RPMI8226 (cell line): Measurements from ENCODE around the gene TEDDM1.
"Not testable (repeated sequence)": the region's sequence is repeated elsewhere in the genome, so short reads cannot be mapped to it uniquely, and the experiment has no call there.

Experiments used
- DNase-seq: peaks from one replicate; pipeline ENCODE4 v3.0.0-alpha.2; 2015

TEDDM1 gene

DNA sequence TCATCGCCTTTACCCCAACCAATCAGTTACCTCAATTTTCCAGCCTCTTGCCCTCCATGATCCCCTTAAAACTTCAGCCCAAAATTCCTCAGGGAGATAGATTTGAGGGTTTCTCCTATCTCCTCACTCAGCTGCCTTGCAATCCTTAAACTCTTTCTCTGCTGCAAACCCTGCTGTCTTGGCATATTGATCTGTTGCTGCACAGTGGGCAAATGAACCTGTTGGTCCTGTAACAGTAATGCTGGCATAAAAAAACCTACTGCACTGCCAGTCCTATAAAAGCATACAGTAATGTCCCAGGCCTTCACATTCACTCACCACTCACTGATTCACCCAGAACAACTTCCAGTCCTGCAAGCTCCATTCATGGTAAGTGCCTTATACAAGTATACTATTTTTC, 5.1 kb upstream of the TEDDM1 start:
- DNase-seq, result no peak

DNA sequence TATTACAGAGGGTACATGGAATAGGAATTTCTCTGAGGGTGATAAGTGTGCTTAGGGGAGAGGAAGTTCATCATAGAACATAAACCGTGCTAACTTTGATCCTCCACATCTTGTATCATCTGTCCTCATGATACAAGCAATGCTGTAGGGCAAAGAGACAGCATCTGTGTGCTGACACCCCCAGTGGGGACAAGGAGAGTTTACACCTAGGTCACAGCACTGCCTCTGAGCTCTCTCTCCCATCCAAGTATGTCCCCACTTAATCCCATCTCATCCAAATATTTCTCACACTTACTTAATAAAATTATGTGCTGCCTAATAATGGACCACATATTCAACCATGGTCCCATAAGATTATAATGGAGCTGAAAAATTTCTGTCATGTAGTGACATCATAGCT, 4.3 kb upstream of the TEDDM1 start:
- no peak for DNase-seq

DNA sequence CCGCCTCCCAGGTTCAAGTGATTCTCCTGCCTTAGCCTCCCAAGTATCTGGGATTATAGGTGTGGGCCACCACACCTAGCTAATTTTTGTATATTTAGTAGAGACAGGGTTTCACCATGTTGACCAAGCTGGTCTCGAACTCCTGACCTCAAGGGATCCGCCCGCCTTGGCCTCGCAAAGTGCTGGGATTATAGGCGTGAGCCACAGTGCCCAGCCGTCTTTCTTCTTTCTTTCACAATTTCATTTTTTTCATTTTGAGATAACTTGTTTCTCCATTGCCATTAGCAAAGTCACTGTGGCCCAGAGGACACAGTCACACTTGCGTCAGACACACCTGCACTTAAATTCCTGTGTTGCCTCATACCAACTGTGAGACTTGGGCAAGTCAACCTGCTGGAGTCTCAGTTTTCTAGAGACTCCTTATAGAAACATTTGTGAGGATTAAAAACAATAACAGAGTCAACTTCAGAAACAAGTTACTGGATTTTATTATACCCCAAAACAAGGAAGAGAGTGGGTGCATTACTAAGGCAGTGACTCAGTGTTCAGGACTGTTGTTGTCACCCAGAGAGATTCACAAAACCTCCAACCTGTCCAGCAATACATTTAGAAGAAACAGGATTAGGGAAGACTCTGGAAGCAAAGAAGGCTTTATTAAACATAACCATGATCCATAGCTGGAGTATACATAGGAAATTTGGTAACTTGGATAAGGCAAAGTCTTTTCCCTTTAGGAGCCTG, 2.6 kb downstream of the TEDDM1 start:
- DNase-seq, result no peak

DNA sequence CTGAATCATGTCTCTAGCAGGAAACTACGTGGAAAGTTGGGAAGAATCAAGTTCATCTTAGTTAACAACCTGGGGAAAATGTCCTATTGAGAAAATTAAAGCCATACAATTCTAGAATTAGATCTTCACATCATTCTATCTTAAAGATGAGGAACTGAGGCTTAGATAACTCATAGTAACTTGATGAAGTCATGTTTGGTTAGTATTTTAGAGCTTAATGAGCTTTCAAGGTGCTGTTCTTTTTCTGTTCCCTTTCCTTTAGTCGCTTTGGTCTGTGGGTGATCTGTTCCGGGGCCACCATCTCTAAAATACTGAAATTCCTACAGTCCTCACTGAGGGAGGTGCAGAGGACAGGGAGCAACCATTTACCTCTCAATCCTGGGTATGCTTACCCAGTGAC, 4.6 kb downstream of the TEDDM1 start:
- no peak for DNase-seq

DNA sequence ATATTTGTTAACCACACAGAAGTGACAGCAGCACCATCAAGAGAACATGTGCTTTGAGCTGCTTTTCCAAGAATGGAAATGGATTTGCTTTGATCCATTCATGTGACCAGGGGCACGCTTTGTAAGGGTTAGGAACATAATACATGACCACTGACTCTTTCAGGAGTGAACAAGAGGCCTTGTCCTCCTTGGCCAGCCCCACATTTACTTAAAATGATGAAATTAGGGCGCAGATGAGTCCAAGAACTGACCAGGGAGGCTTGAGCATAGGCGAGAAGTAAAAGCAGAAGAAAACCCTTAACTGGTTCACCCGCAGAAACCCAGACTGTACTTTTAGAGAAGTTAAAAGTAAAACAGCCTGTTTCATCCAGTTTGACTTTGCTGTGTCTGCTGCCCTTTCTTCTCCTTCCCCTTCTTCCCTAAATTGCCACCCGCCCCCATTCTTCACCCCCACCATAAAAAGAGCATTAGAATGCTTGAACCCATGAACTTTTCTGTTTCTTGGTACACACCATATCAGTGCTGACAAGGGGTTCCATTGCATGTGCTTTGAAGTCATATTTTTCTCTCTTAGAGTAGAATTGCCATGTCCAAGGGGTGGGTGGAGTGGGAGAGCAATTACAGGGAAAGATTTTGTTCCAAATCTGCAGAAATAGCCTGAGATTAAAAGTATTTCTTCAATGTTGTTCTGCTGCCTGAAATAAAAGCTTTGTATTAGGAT, 6.3 kb downstream of the TEDDM1 start:
- DNase-seq, result no peak

DNA sequence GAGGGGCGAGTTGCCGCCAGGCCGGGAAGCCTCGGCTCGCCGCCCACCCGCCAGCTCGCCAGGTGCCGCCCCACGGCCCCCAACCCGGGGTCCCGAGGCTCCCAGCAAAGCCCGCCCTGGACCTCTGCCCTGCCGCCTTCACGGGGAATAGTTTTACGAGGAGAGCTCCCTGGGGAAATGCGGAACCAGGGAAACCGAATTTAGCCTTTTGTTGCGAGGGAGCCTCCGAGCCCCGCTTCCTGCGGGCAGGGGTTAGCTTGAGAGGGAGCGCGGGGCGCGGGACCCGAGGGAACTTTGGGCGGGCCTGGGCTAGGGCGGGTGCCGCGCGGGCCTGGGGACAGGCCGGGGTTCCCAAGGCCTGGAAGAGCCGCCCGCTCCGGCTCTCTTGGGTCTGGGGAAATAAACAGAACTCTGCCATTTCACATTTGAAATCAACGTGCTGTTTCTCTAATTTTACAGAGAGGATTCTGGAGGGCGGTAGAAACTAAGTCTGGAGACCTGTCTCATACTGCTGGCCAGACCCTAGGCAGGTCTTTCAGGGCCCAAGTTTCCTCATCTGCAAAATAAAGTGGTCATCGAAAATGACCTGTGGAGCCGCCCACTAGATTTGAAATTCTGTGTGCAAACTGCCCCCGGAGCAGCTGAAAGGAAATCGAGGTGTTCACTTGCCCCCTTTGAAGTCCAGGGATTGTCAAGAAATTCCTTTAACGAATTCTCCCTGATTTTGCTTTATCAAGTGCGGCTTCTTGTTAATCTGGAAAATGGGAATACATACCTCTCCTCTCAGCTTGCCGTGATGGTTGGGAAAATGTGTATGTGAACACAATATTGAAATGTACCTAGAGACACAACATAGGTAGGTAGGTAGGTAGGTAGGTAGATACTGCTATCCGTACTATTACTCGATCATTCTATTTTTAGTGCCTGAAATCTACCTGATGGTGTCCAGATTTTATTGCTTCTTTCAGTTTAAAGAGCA, 8.1 kb downstream of the TEDDM1 start:
- no peak for DNase-seq

DNA sequence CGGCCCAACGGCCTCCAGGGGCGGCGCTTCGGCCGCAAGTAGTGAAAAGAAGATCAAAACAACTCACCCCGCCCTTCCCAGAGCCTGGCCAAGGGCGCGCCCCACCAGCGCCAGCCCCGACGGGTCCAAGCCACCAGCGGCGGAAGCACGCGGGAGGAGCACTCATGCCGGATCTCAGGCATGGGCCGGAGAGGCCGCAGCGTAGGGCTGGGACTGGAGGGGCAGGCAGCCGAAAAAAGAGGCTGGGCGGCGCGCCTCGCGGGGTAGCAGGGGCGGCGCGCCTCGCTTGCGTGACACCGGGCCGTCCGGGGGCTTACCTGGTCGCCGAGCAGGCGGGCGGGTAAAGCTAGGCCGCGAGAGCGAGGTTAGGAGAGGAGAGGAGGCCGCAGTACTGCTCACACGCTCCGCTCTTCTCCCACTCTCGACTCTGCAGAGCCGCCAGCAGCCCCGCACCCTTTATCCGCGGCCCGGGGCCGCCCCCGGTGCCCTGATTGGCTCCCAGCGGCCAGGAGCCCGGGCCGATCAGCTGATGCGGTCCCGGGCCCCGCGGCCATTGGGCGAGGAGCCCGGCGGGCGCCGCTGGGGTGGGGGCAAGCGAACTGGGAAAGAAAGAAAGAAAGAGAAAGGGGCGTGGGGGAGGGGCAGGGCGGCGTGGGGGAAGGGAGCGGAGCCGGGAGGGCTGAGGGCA, 9.0 kb downstream of the TEDDM1 start, which contains the start of gene GLUL:
Gene GLUL (minus strand): TSS at position 429 of the 688 bp plus-strand sequence. CDS start 3,053 bp downstream, outside the sequence.
- peak; percentile 85 for DNase-seq

DNA sequence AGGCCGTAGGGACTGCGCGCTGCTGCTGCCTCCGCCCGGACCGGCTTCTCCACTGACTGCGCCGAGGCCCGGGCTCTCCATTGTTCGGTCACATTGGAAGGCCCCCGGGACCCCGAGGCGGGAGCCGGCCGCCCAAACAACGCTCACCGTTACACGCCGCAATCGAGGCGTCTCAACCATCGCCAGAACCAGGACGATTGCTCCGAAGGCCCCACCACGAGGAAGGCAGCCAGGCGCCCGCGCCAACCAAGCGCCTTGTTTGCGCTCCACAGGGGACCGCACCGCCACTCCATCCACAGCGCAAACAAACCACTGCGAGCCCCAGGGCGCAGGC, 9.5 kb downstream of the TEDDM1 start:
- DNase-seq, result no peak

DNA sequence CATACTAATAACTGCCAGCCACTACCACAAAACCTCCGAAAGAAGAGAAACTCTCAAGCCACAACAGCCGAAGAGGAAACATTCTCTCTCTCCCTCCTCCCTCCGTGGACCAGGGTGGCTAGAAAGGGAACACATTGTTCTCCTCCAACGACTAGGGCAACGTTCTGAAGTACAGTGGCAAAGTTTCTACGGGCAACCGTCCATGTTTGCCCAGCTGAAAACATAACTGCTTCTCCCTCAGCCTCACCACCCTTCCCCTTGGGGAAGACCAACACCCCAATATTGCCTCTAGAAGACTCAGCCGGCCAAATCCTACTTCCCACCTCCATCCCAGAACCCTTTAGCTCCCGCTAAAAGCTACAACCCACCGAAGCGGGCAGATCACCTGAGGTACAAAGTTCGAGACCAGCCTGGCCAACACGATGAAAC, 10.8 kb downstream of the TEDDM1 start:
- DNase-seq, result peak; percentile 17

DNA sequence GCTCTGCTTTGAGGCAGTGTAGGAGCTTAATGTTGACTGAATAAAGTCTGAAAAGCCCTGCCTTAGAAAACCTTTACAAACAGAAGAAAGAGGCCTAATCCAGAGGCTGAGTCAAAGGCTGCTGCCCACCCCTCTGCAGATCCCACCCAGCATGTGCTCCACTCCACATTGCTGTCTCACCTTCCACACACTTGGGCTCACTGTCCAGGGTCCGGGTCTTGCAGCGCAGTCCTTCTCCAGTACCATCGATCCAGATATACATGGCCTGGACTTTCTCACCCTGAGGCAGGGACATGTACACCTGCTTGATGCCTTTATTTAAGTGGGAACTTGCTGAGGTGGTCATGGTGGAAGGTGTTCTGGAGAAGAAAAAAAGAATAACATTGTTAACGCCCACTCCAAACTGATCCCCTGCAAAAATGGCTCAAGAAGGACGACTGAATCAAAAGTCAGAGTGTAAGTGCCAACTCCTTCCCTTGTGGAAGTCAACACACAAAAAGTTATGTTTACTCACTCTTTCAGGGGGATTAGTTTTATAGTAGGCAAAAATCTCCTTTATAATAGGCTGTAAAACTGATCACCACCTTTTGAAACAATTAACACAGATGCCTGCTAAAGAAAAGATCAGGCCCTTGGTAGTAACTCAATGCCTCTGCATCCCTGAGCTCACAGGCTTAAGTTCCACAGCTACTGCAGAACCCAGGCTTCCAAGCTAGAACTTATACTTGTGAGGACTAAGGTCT, 11.9 kb downstream of the TEDDM1 start:
- no peak for DNase-seq

DNA sequence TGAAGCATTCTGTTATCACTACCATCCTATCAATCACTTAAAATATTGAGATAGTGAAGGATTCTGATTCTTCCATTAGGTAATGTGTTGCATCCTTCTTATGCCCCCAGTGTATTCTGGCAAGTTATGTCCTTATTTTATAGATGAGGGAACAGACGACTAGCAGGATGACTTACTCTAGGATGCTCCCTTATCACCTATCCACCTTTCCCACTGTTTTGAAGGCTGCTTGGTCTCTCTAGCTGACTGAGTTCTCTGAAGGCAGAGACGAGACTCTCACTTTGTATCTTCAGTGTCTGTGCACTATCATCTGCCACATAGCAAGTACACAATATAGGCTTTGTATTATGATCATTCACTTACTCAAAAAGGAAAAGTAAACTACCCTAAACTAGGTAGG, 12.9 kb downstream of the TEDDM1 start:
- no peak for DNase-seq

DNA sequence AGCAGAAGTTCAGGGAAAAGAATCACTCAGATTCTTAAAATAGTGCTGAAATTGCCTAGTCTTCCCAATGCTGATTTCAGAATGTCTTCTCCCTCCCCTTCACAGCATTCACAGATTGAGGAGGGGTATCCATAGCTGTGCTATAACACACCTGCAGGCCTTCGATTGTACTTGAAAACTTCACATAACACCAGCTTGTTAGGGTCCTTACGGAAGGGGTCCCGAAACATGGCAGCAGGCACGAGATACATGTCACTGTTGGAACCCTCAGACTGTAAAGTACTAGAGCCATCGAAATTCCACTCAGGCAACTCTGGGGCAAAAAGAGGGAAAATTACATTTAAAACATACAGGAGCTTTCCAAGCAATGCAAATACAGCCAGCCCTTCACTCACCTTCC, 13.5 kb downstream of the TEDDM1 start:
- DNase-seq, result no peak

DNA sequence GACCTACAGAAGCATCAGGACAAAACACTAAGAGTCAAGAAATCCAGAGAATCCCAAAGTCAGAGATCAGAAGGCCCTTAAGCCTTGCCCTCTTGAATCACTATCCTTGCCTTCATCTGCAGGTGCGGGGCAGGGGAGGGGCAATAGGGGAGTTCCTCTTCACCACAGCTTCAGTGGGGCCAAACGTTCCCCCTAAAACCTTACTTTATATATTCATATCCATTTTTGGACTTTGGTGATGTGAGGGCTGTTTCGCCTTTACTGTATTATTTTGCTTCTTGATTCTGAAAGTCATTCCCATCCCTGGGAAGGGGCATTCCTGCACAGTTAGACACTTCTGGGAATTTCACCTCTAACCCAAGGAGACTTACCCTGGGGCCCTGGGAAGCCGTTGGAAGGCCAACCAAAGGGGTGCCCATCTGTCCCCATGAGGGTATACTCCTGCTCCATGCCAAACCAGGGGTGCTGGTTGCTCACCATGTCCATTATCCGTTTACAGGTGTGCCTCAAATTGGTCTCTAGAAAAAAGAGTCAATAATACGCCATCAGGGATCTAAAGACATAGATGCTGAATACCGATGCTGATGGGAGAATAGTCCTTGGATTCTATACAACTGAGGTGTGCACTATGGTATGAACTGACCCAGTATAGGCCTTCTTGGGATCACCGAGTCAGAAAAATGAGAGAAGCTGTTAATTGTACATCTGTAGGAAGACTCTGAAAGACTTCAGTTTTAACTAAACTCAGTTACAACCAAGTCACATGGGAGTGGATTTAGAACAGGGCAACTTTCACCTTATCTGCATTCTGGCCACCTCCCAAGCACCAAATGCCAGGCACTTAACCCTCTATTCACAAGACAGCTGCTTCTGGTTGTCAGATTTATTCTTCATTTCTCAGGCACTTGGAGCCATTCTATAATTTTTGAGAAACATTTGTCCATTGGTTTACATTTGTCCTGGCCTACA, 14.3 kb downstream of the TEDDM1 start:
- DNase-seq, result no peak

DNA sequence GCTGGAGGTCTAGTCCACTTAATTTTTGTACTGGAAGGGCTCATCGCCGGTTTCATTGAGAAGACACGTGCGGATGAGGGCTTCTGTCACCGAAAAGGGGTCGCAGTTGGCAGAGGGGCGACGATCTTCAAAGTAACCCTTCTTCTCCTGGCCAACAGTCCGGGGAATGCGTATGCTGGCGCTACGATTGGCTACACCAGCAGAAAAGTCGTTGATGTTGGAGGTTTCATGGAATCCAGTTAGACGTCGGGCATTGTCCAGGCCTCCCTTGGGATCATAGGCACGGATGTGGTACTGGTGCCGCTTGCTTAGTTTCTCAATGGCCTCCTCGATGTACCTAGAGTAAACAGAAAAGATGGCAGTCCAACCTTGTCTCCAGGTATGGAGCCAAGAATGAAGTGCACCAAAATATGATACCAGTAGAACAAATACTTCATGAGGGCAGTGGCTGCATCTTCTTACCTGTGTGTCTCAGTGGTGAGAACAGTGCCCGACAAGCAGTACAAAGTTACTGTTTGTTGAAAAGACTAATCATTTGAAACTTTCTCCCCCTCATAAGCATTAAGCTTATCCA, 16.0 kb downstream of the TEDDM1 start:
- DNase-seq, result no peak

DNA sequence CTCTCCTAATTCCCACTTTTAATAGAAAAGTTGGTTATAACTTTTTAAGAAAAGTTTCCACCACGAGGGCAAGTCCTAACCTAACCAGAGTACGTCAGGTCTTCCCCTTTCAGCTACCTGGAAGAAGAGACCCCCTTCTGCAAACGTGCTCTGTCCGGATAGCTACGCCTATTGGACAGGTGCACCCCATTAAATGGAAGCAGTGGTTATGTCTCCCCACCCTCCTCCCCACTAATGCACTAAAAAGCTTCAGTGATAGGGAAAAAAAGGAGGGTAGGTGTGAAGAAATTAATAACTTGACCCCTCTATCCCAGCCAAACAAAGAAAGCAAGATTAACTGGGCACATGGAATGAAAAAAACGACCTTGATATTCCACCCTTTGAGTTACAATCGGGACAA, 16.5 kb downstream of the TEDDM1 start:
- DNase-seq, result no peak

DNA sequence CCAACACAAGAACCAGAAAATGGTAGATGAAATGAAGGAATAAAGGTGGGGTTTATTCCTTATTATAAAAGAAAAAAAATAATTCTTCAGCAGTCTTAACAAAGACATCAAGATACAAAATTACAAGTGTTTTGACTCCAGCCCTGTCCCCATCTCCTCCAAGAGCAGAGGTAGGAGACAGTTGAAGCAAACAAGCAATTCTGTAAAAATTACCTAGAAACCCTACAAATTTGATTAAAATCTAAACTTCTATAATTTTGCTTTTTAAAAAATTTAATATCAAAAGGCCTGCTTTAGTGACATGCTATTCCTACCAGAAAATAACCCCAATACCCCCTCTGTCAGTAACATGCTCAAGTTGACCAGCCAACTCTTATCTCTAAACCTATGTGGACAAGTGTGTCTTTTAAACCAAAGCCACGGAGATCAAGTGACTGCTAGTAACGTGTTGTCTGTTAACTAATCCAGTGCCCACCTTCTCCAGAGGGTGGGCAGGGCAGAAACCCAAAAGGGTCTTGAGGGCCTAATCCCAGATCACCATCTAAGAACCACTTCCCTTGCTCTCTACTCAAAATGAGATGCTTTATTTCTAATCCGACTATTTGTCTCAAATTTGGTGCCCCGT, 17.3 kb downstream of the TEDDM1 start:
- DNase-seq, result no peak

DNA sequence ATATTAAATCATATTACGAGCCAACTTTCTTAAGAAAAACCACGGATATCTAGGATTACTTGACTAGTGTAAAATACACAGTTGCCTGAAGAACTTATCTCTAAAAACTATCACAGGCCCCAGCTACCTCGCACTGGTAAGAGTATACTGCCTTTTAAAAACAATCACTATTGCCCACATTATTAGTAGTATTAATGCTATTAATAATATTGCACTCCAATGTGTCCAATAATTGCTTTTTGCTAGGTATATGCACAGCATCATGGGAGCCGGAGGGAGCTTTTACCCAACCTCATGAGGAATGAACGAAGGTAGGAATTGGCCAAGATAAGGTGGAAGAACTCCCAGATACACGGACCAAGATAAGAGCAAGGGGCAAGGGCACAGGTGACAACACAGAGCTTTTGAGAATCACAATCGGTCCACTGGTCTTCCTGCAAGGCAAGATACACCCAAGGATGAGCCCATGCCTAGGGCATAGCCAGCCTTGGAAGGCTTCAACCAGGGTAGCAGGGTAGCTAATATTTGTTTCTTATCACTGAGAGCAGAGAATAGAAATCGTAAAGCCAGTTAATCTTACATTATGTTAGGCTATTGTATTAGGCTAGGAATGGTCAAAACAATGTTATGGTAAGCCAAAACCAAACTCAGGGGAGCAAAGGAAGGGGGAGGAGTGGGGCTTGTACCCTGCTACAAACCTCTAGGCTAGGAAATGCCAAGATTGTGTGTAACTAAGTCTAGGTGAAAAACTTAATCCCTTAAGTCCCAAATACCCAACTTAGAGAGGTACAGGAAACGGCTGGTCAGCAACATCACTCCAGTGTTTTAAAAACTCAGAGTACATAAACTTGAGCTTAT, 18.3 kb downstream of the TEDDM1 start:
- DNase-seq, result no peak

DNA sequence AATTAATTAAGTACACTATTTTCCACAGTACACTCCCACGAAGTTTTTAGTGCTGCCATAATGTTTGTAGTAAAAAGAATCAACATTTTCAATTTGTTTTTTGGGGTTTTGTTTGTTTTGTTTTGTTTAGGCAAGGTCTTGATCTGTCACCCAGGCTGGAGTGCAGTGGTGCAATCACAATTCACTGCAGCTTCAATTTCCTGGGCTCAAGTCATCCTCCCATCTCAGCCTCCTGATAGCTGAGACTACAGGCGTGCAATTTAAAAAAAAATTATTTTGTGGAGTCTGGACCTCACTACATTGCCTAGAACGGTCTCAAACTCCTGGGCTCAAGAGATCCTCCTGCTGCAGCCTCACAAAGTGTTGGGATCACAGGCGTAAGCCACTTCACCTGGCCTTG, 20.3 kb downstream of the TEDDM1 start:
- no peak for DNase-seq

DNA sequence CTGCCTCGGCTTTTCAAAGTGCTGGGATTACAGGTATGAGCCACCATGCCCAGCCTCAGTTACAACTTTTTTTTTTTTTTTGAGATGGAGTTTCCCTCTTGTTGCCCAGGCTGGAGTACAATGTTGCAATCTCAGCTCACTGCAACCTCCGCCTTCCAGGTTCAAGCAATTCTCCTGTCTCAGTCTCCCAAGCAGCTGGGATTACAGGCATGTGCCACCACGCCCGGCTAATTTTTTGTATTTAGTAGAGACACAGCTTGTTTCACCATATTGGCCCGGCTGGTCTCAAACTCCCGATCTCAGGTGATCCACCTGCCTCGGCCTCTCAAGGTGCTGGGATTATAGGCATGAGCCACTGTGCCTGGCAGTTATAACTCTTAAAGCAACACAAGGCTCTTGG, 20.7 kb downstream of the TEDDM1 start:
- DNase-seq, result not testable (repeated sequence)
